ENCODE data around the gene FCER1G. TPM values are rescaled to one million over a fixed set of nuclear protein-coding genes. Genes with fewer than 3 reads are reported as not detected.

The FCER1G gene
- total and polyA plus RNA-seq, 2 of the 4 experiments (the other 2 are of a cell fraction): 0.44 TPM; not detected in 1

DNA sequence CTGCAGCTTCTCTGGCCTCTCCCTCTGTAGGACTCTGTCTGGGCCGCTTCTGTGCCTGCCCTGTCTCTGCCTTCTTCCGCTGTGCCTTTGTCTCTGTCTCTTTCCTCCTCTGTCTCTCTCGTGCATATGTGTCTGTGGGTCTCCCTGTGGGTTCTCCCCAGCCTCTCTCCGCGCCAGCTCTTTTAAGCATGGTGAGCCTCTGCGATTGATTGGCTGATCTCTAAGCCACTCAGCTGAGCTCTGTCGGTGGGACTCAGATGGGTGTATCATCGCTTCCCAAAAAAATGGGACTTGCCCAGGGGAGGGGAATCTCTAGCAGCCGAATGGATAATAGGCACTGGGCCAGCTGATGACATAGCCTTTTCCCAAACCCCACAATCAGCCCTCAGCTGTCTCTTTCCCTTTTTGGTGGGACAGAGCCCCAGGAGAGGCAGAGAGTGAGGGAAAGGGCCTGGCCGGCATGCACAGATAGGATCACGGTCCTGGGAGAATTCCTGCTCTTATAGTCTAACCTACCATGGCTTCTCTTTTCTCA is 16.1 kb upstream of the FCER1G start, which contains the start of gene ADAMTS4:
Gene ADAMTS4 (minus strand): TSS at position 158 of the 535 bp plus-strand sequence. CDS start 427 bp downstream, outside the sequence.
- Histone ChIP-seq H4K20me1 (ENCODE audit: insufficient read depth, low read length) (no peaks in the 10 kb centered on the region), H3K27me3 (ENCODE audit: control insufficient read depth, insufficient read depth, low read length) (no peaks in the 10 kb centered on the region), H3K4ac (ENCODE audit: low read depth, low read length) (peak within 1 kb of the TSS; percentile 68), H3K9me1 (ENCODE audit: insufficient read depth, low read length) (peaks cover 24% of the 10 kb centered on the region), H2AK9ac (replicated peaks; ENCODE audit: low read depth, low read length, poor library complexity) (peak within 1 kb of the TSS; percentile 92), H2AK5ac (ENCODE audit: low read depth, low read length) (peak within 1 kb of the TSS; percentile 48), H4K5ac (ENCODE audit: low read depth, low read length) (peak within 1 kb of the TSS; percentile 8; the same call in 1 of the 2 replicates), H4K91ac (ENCODE audit: insufficient read depth, low read depth, low read length) (peak within 1 kb of the TSS; percentile 32), H3K56ac (ENCODE audit: extremely low read depth, insufficient read depth, low read length) (peak within 1 kb of the TSS; percentile 24; the same call in 1 of the 2 replicates), H3K23ac (ENCODE audit: low read depth, low read length) (0 out of 2 replicates have a peak within 1 kb of the TSS, but pooled peaks have one; percentile 12), H3K9me3 (ENCODE audit: control insufficient read depth, insufficient read depth, low read length) (no peaks in the 10 kb centered on the region), H3K79me1 (ENCODE audit: low read depth in 1 of 2, low read length in 2 of 2) (peaks cover 14 to 18% of the 10 kb centered on the region in 2 experiments), H3K4me1 (ENCODE audit: control insufficient read depth, insufficient read depth, low read length) (peaks cover 31% of the 10 kb centered on the region), H3K9ac (ENCODE audit: low read depth, low read length) (no peak within 1 kb of the TSS), H4K8ac (ENCODE audit: low read depth in 2 of 2, low read length in 2 of 2) (peak within 1 kb of the TSS; percentile 42 to 96; a peak in 3 of 4 replicates), H3K18ac (ENCODE audit: low read depth, low read length) (no peak within 1 kb of the TSS), H2BK5ac (ENCODE audit: low read depth, low read length, poor library complexity, severe bottlenecking) (no peak within 1 kb of the TSS), H2BK120ac (ENCODE audit: low read depth, low read length) (no peak within 1 kb of the TSS; the same call in 1 of the 2 replicates), H2AFZ (replicated peaks; ENCODE audit: low read length, poor library complexity) (peak within 1 kb of the TSS; percentile 94), H3K4me3 (ENCODE audit: insufficient read depth, low read depth, low read length) (no peak within 1 kb of the TSS), H3K27ac (ENCODE audit: insufficient read depth, low read length) (peak within 1 kb of the TSS; percentile 2), H2BK15ac (ENCODE audit: low read depth, low read length) (0 out of 3 replicates have a peak within 1 kb of the TSS, but pooled peaks have one; percentile 16), H2BK20ac (ENCODE audit: low read depth, low read length) (no peak within 1 kb of the TSS), H3K36me3 (ENCODE audit: control insufficient read depth, insufficient read depth, low read length) (peaks cover 5% of the 10 kb centered on the region; the same call in 1 of the 2 replicates), H3K4me2 (ENCODE audit: low read depth, low read length) (peak within 1 kb of the TSS; percentile 30; the same call in 1 of the 2 replicates), H3K14ac (replicated peaks; ENCODE audit: low read depth, low read length) (0 out of 2 replicates have a peak within 1 kb of the TSS, but pooled peaks have one; percentile 24)
- ChIA-PET POLR2A (ENCODE audit: unreplicated experiment) (no interaction called here), CTCF (interaction anchor here (1.0 kb wide), 1 partner anchor 28 kb away, joined by 3 read pairs; no protein-coding TSS in a partner anchor)
- WGBS, 2 experiments (ENCODE audit: extremely low coverage in 2 of 2, insufficient read length in 1 of 2): 29% methylated on average over 2 of the region's 11 CpGs; no CpG with 5 or more reads in 1 of the 2 experiments
- BruUV-seq (replicated peaks): no TSS peak
- TF ChIP-seq MAZ (IDR thresholded peaks at IDR 0.05; ENCODE audit: borderline replicate concordance, low read depth, low read length): no peak
- peak; percentile 71; the same call in 1 of the 2 replicates for TF ChIP-seq POLR2A (IDR thresholded peaks at IDR 0.05; ENCODE audit: low read depth, low read length)
- in situ Hi-C loops (cut with MboI; ENCODE audit: low sequenced_read_pairs) (no loop called here), intact Hi-C loops (cut with micrococcal nuclease) (no loop called here), dilution Hi-C loops (cut with HindIII; ENCODE audit: low sequenced_read_pairs, unreplicated experiment) (no loop called here)
- ATAC-seq (ENCODE audit: low read depth) (peak; percentile 13), DNase-seq (peak; percentile 76)

All from IMR-90 (cell line).